Body of pancreas (tissue), 4 donors: ENCODE results near the gene IRF6. TPM values are rescaled to one million over a fixed set of nuclear protein-coding genes. Genes with fewer than 3 reads are reported as not detected.

Source experiments
- ATAC-seq: fragments of 150-250 bp; one replicate; pipeline ENCODE4 v1.9.1; 2016
- DNase-seq, 4 donors: peaks; one replicate each; pipeline ENCODE4 v3.0.0-alpha.2; 2019
- H3K27ac ChIP-seq, 4 donors: fragments of 200-600 bp; sonication (generic); 1 replicate in 3 of 4; 2 replicates in 1 of 4; pipeline versions ENCODE4 v1.5.1 to v1.6.1; 2016 to 2019; ENCODE audit warnings: mild to moderate bottlenecking in 1 of 4, mixed read lengths in 1 of 4, moderate library complexity in 1 of 4
- H3K27me3 ChIP-seq, 2 donors: fragments of 200-600 bp; sonication (generic); one replicate each; pipeline ENCODE4 v1.6.0; 2016; ENCODE audit warnings: mild to moderate bottlenecking in 1 of 2
- H3K36me3 ChIP-seq, 2 donors: fragments of 200-600 bp; sonication (generic); replicated peaks in 1 of 2; 2 replicates each; pipeline ENCODE4 v1.5.1; 2016; ENCODE audit warnings: low read depth in 2 of 2; ENCODE audit not compliant: insufficient read depth in 1 of 2
- H3K4me1 ChIP-seq: fragments of 200-600 bp; sonication (generic); one replicate; pipeline ENCODE4 v1.6.0; 2016
- H3K4me3 ChIP-seq, 2 donors: fragments of 200-600 bp; sonication (generic); 1 replicate in 1 of 2; 2 replicates in 1 of 2; pipeline ENCODE4 v1.5.1; 2016 to 2019
- H3K9me3 ChIP-seq, 3 donors: fragments of 200-600 bp; sonication (generic); 1 replicate in 2 of 3; 2 replicates in 1 of 3; pipeline ENCODE4 v1.5.1; 2016
- CTCF ChIP-seq, 7 experiments: fragments of 450-650 bp in 4 of 7; fragments of 200-600 bp in 3 of 7; sonication (generic) in 3 of 7; IDR thresholded peaks; one replicate each; pipeline ENCODE4 v1.5.1; 2016 to 2019; ENCODE audit warnings: antibody characterized with exemption in 7 of 7
- POLR2A ChIP-seq, 3 donors: fragments of 450-650 bp; IDR thresholded peaks; one replicate each; pipeline ENCODE4 v1.6.1; 2016; ENCODE audit warnings: antibody characterized with exemption in 3 of 3, mild to moderate bottlenecking in 2 of 3
- WGBS, 2 donors: methylation state at CpG; one replicate each; pipeline ENCODE4 v1.1.5; 2017; 5-methylcytosine and 5-hydroxymethylcytosine counted together
- intact Hi-C: fragments of 100-400 bp; cut with DNase I; formaldehyde crosslinking; loops from one replicate; pipeline ENCODE4 v1.15.1; 2023
- total RNA-seq, 2 donors: library from RNA; depleted of rRNA; stranded (reverse); fragments of >200 nt; gene quantifications; one replicate each; pipeline ENCODE4 v1.1.0, GENCODE V29; 2016

IRF6 gene
- total RNA-seq, 2 donors from 2014 or later: 13.2 to 20.0 TPM

DNA sequence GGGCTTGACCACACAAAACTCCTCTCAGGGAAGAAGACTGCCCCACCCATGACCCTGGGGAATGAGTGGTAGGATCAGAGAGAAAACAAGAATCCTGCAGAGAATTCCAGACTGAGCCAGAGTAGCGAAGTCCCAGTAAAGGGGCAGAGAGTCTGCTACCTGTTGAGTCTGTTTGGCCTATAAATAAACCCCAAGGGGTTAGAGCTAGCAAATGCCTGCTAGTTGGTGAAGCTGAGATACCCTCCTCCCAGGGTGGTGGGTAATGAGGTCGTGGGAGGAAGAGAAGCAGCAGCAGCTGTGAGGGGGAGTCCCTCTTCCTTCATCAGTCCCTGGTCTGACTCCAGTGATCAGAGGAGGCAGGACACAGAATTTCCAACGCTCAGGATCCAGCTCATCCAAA, 47.5 kb downstream of the IRF6 start:
- no peak for ATAC-seq
- H3K27ac ChIP-seq: no peak overlapping the region
- TF ChIP-seq POLR2A (IDR thresholded peaks at IDR 0.05): no peak
- no peak for TF ChIP-seq CTCF (IDR thresholded peaks at IDR 0.05)

DNA sequence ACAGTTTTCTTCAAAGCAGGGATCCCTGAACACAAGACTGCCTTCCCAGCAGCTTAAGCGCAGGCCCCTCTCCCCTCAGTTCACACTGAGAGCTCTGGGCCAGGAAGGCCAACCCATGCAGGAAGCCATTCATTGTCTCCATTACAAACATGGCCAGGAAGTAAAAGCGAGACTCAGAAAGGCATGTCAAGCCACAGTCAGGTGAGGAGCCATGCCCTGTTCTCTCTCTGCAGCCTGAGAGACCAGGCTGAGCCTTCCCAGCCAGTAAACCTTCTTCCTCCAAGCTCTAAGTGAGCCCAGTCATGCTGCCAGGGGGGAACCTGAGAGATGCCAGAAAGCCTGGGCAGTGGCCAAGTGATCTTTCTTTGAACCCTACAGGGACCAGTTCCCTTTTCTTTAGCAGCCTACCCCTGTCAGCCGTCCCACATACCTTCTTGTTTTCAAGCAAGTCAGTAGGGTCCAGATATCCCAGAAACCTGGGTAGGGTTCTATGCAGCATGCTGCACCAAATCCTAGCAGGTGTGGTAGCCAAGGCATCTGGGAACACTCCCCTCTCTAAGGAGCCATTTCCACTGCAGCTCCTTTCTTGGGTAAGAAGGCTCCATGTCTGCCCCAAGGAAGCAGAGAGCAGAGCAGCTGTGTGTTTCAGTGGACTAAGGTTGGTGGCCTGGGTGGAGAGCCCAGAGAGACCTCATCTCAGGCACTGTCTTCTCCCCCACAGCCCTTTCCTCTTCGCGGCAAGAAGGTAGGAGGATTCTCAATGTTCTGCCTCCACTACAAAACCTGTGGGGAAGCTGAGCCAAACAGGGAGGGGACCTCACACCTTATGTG, 49.1 kb downstream of the IRF6 start:
- Histone ChIP-seq H3K27me3 (no peaks in the 10 kb centered on the region), H3K4me3 (no peak overlapping the region), H3K36me3 (no peaks in the 10 kb centered on the region), H3K27ac (peak overlapping the region in 1 of 4 donors; percentile 46), H3K9me3 (no peaks in the 10 kb centered on the region), H3K4me1 (no peaks in the 10 kb centered on the region)
- intact Hi-C loops: no loop called here
- 65 to 80% methylated on average over 5 of the region's 5 CpGs for WGBS, 2 donors
- peak in 1 of 4 donors; percentile 60 for DNase-seq
- ATAC-seq: no peak
- TF ChIP-seq CTCF (IDR thresholded peaks at IDR 0.05): no peak
- no peak for TF ChIP-seq POLR2A (IDR thresholded peaks at IDR 0.05)

More for the DNA sequence above, 47.5 kb downstream of the IRF6 start:
- H3K4me1 ChIP-seq: no peaks in the 10 kb centered on the region
- H3K4me3 ChIP-seq: no peak overlapping the region
- intact Hi-C loops: no loop called here
- no peaks in the 10 kb centered on the region for H3K27me3 ChIP-seq
- H3K9me3 ChIP-seq: no peaks in the 10 kb centered on the region
- no peak for DNase-seq
- WGBS, 2 donors: 60 to 61% methylated on average over 3 of the region's 3 CpGs
- no peaks in the 10 kb centered on the region for H3K36me3 ChIP-seq

- Histone ChIP-seq H3K27ac (peak within 1 kb of the TSS in 1 of 4 donors; percentile 46), H3K4me3 (no peak within 1 kb of the TSS), H3K36me3 (no peaks in the 10 kb centered on the region), H3K4me1 (no peaks in the 10 kb centered on the region), H3K9me3 (no peaks in the 10 kb centered on the region), H3K27me3 (no peaks in the 10 kb centered on the region)
- TF ChIP-seq POLR2A (IDR thresholded peaks at IDR 0.05): no peak
- TF ChIP-seq CTCF (IDR thresholded peaks at IDR 0.05): no peak
- DNase-seq (peak in 1 of 4 donors; percentile 59), ATAC-seq (no peak)
- intact Hi-C loops: no loop called here
- WGBS, 2 donors: 50 to 68% methylated on average over 10 of the region's 10 CpGs
Measured at GRCh38 chr1:209755926-209756614, 49.9 kb downstream of the IRF6 start, which contains the start of gene TRAF3IP3. Gene TRAF3IP3 (plus strand): TSS chr1:209756053. CDS start chr1:209760040, 3,987 bp downstream.

DNA sequence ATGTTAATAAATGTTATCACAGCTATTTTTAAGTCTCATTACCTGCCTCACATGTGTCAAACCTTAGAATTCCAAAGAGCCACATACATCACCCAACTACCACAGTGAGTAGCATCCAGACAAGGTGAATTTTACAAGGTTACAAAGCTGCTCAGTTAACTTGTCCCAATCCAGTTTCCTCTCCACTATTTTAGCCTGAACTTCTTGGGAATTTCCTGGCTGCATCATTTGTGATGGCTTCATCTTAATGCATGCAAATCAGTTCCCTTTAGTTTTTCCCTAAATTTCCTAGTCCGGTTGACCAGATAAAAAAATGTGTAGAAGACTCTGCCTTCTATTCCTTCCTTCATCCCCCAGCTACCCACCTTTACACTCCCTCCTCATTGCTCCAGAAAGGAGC, 50.7 kb downstream of the IRF6 start:
- whole genome bisulfite sequencing, 2 donors: 60 to 71% methylated on average over 1 of the region's 1 CpG
- Histone ChIP-seq H3K36me3 (no peaks in the 10 kb centered on the region), H3K27me3 (no peaks in the 10 kb centered on the region), H3K27ac (no peak overlapping the region), H3K4me1 (no peaks in the 10 kb centered on the region), H3K9me3 (no peaks in the 10 kb centered on the region), H3K4me3 (no peak overlapping the region)
- intact Hi-C loops: no loop called here
- DNase-seq: no peak
- ATAC-seq: no peak
- no peak for TF ChIP-seq CTCF (IDR thresholded peaks at IDR 0.05)
- TF ChIP-seq POLR2A (IDR thresholded peaks at IDR 0.05): no peak
